NCI-H1092 (cell line): ENCODE results near the gene VSIG2.
A peak's percentile ranks its signal among the peaks of the same experiment; 100 is the strongest.
"Not testable (repeated sequence)": the region's sequence is repeated elsewhere in the genome, so short reads cannot be mapped to it uniquely, and the experiment has no call there.

ENCODE experiments used
- DNase-seq: peaks from one replicate; lab custom pipeline; 2025; lab: John Stamatoyannopoulos, UW

VSIG2 gene

GRCh38 chr11:124751741-124752470, at the start of gene VSIG2:
VSIG2 (minus strand) TSS chr11:124752255; CDS start chr11:124752137, 118 bp downstream.
- DNase-seq = no peak

- no peak for DNase-seq
Observed at GRCh38 chr11:124801014-124801413, 49.0 kb upstream of the VSIG2 start.

- peak; percentile 76 for DNase-seq
Observed at GRCh38 chr11:124800226-124800929, 48.3 kb upstream of the VSIG2 start, which contains the start of gene MSANTD2. MSANTD2 (minus strand) TSS chr11:124800406; CDS start chr11:124800380, 26 bp downstream.

GRCh38 chr11:124799348-124800225, 47.5 kb upstream of the VSIG2 start:
- no peak for DNase-seq

GRCh38 chr11:124798991-124799347, 46.9 kb upstream of the VSIG2 start:
- no peak for DNase-seq

GRCh38 chr11:124796312-124796711, 44.3 kb upstream of the VSIG2 start:
- no peak for DNase-seq

GRCh38 chr11:124793466-124794278, 41.6 kb upstream of the VSIG2 start:
- peak; percentile 19 for DNase-seq

GRCh38 chr11:124791626-124792341, 39.7 kb upstream of the VSIG2 start:
- DNase-seq = no peak

DNA sequence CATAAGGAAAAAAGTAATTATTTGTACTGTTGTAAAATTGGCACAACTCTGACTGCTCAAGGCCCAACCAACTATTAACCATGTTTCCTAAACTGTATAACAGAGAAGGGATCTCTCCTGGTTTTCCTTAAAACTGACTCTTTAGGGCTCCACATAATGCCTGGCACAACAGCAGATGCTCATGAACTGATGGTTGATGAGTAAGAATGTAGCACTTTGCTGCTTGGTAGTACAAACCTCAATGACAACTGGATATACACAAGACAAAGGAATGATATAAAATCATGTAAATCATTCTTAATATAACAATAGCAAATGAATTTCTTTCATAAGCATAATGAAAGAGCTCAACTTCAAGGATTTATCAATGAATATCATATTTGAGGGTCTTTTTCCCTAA, 36.5 kb upstream of the VSIG2 start:
- DNase-seq = no peak

- DNase-seq = no peak
Observed at GRCh38 chr11:124784051-124784450, 32.0 kb upstream of the VSIG2 start.

- no peak for DNase-seq
Observed at GRCh38 chr11:124783002-124783401, 30.9 kb upstream of the VSIG2 start.

DNA sequence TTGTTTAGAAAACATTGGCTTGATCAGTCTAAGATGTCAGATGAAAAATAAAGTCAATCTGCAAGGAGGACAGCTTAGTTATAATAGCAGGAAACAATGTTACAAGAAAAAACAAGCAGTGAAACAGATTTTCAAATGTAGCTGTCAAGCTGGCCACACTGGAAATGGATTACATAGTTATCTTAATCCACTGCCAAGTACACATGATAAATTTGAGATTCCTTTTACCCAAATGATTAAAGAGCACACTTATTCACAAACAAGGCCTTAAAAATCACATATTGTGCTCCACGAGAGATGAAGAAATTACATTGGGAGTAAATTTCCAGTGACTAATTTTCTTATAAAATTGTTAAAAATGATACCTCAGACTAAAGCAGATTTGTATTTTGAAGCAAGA, 27.5 kb upstream of the VSIG2 start:
- no peak for DNase-seq

DNA sequence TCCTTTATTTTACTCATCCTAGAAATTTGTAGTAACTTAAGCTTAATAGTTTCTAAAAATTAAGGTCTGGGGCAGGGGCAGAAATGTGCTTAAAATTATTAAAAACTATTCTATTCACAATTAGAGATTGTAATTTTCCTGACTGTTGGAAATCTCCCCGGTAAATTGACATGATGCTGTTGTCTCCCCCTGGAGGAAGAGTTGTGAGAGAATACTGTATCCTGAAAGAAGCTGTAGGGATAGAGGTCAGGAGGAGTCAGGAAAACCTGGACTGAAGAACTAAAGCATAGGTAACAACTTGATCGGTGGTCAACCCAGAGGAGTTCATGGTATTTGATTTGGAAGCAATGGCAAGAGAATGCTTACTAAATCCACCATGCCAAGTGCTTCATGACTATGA, 26.2 kb upstream of the VSIG2 start:
- DNase-seq = no peak

DNA sequence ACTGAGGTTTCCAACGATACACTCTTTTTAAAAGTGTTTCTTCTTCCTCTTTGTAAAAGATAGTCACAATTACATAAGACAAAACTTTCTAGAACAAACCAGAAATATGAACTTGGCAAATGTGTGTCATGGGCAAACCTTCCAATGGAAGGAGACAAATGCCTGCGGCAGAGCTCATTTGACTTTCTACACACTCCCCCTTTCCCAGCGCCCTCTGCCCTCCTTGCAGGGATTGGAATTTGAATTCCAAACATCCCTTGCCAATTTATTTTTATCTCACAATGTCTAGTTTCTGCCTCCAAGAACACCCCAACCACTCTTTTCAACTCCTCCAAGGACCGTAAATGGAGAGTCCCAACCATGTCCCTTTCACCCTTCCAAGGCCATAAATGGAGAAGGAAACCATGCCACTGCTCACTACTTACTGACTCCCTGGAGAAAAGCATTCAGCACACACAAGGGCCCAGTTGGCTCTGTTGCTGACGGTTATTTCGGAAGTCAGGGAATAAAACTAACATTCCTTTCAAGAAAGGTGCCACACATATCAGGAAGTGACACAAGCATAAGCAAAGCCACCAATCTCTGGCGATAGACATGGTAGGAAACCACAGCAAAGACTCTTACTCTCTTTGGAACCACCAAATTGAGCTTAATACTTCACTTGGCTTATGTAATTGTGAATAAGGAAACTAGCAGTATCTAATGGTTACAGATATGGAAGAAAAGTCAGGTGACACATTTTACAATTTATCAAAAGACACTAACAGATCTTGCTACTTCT, 25.0 kb upstream of the VSIG2 start:
- DNase-seq = no peak

- DNase-seq = not testable (repeated sequence)
Observed at GRCh38 chr11:124770959-124771358, 18.9 kb upstream of the VSIG2 start.

DNA sequence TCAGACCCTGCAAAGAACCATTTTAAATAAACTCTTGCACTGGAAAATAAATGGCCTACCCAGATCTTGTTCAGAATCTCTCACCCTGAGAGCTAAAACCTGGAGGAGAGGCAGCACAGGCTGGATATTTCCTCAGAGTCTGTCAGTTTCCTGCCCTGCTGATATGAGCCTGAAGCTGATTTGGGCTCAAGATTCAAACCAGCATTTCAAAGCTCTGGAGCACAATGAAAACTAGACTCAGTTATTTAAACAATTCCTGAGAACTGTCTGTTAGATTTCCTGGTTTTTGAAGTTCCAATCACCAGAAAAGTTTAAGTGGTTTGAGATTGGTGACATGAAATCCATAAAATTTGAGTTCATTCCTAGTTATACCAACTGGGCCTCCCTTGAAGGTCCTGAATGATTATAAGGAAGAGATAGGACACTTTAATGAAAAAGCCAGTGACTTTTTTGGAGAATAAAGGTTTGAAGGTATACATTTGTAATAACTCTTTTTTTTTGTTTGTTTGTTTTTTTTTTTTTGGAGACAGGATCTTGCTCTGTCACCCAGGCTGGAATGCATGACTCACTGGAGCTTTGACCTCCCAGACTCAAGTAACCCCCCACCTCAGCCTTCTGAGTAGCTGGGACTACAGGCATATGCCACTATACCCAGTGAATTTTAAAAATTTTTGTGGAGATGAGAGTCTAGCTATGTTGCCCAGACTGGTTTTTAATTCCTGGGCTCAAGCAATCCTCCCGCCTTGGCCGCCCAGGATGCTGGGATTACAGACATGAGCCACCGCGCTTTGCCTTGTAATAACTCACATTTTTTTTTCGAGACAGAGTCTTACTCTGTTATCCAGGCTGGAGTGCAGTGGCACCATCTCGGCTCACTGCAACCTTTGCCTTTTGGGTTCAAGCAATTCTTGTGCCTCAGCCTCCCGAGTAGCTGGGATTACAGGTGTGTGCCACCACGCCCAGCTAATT, 18.0 kb upstream of the VSIG2 start:
- DNase-seq = no peak

GRCh38 chr11:124768914-124769313, 16.9 kb upstream of the VSIG2 start:
- DNase-seq = no peak

DNA sequence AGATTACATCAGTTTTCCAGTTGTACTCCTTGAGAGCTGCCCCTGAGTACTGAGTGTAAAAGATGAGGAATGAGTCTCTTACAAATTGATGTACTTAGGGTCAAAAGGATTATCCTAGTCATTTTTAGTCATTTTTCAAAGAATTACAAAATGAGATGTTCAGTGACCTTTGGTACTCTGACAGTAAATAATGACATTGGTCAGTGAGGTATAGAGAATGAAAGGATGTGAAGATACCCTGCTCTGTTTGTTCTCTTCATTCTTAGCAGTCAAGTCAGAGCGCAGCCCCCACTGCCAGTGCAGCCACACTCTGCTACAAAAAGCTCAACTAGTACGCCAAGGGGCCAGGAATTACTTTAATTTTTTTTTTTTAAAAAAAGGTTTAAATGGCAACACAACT, 14.1 kb upstream of the VSIG2 start:
- no peak for DNase-seq
